Stomach (tissue), 4 donors: ENCODE data around the gene GLIS2.

Source experiments
- POLR2A ChIP-seq, 4 donors: fragments of 450-650 bp; IDR thresholded peaks; one replicate each; pipeline ENCODE4 v1.6.1; 2016; ENCODE audit warnings: antibody characterized with exemption in 4 of 4, control low read depth in 2 of 4, mild to moderate bottlenecking in 1 of 4, moderate library complexity in 1 of 4
- TF ChIP-seq, protein P1 (sequence below), 7 experiments: fragments of 450-650 bp in 4 of 7; fragments of 200-600 bp in 3 of 7; sonication (generic) in 3 of 7; IDR thresholded peaks; one replicate each; pipeline ENCODE4 v1.5.1; 2016 to 2019; ENCODE audit warnings: antibody characterized with exemption in 7 of 7, control low read depth in 2 of 7, mild to moderate bottlenecking in 1 of 7

DNA sequence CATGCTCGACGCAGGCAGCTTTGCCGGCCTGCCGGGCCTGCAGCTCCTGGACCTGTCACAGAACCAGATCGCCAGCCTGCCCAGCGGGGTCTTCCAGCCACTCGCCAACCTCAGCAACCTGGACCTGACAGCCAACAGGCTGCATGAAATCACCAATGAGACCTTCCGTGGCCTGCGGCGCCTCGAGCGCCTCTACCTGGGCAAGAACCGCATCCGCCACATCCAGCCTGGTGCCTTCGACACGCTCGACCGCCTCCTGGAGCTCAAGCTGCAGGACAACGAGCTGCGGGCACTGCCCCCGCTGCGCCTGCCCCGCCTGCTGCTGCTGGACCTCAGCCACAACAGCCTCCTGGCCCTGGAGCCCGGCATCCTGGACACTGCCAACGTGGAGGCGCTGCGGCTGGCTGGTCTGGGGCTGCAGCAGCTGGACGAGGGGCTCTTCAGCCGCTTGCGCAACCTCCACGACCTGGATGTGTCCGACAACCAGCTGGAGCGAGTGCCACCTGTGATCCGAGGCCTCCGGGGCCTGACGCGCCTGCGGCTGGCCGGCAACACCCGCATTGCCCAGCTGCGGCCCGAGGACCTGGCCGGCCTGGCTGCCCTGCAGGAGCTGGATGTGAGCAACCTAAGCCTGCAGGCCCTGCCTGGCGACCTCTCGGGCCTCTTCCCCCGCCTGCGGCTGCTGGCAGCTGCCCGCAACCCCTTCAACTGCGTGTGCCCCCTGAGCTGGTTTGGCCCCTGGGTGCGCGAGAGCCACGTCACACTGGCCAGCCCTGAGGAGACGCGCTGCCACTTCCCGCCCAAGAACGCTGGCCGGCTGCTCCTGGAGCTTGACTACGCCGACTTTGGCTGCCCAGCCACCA lies 65.4 kb downstream of the GLIS2 start:
- TF ChIP-seq, protein P1, sequence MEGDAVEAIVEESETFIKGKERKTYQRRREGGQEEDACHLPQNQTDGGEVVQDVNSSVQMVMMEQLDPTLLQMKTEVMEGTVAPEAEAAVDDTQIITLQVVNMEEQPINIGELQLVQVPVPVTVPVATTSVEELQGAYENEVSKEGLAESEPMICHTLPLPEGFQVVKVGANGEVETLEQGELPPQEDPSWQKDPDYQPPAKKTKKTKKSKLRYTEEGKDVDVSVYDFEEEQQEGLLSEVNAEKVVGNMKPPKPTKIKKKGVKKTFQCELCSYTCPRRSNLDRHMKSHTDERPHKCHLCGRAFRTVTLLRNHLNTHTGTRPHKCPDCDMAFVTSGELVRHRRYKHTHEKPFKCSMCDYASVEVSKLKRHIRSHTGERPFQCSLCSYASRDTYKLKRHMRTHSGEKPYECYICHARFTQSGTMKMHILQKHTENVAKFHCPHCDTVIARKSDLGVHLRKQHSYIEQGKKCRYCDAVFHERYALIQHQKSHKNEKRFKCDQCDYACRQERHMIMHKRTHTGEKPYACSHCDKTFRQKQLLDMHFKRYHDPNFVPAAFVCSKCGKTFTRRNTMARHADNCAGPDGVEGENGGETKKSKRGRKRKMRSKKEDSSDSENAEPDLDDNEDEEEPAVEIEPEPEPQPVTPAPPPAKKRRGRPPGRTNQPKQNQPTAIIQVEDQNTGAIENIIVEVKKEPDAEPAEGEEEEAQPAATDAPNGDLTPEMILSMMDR (IDR thresholded peaks at IDR 0.05) = no peak
- TF ChIP-seq POLR2A (IDR thresholded peaks at IDR 0.05) = no peak
